HEK293T (cell line): ENCODE data around the gene AKR1C2.
"Not testable (repeated sequence)": the region's sequence is repeated elsewhere in the genome, so short reads cannot be mapped to it uniquely, and the experiment has no call there.

Experiments
- ARNT ChIP-seq: fragments of 450-650 bp; IDR thresholded peaks from 2 replicates; pipeline ENCODE4 v1.6.1; 2017; ENCODE audit warnings: mild to moderate bottlenecking
- BHLHE40 ChIP-seq: fragments of 450-650 bp; IDR thresholded peaks from 2 replicates; pipeline ENCODE4 v1.6.1; 2016; ENCODE audit warnings: mild to moderate bottlenecking, moderate library complexity, borderline replicate concordance
- CTBP1 ChIP-seq: fragments of 450-650 bp; IDR thresholded peaks from 2 replicates; pipeline ENCODE4 v1.6.1; 2016; ENCODE audit warnings: borderline replicate concordance
- L3MBTL2 ChIP-seq: fragments of 450-650 bp; conservative IDR thresholded peaks from 2 replicates; pipeline ENCODE4 v1.6.1; 2016; ENCODE audit warnings: mild to moderate bottlenecking
- NFRKB ChIP-seq: fragments of 450-650 bp; IDR thresholded peaks from 2 replicates; pipeline ENCODE4 v1.6.1; 2016; ENCODE audit warnings: mild to moderate bottlenecking, moderate library complexity
- SP1 ChIP-seq: fragments of 450-650 bp; IDR thresholded peaks from 2 replicates; pipeline ENCODE4 v1.6.1; 2017
- SUZ12 ChIP-seq: fragments of 450-650 bp; IDR thresholded peaks from 2 replicates; pipeline ENCODE4 v1.6.1; 2016; ENCODE audit warnings: mild to moderate bottlenecking
- TARDBP ChIP-seq: fragments of 450-650 bp; IDR thresholded peaks from 2 replicates; pipeline ENCODE4 v1.6.1; 2016
- ZNF384 ChIP-seq: fragments of 450-650 bp; IDR thresholded peaks from 2 replicates; pipeline ENCODE4 v1.6.1; 2016
- TF ChIP-seq, protein P1 (sequence below): fragments of 450-650 bp; IDR thresholded peaks from 2 replicates; pipeline ENCODE4 v1.6.1; 2016

DNA sequence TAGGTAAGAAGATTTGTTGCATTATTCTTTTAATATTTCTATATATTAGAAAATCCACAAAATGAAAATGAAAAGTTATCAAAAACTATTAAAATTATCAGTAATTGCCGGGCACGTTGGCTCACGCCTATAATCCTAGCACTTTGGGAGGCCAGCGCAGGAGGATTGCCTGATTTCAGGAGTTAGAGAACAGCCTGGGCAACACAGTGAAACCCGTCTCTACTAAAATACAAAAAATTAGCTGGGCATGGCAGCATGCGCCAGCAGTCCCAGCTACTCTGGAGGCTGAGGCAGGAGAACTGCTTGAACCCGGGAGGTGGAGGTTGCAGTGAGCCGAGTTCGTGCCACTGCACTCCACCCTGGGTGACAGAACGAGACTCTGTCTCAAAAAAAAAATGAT, 11.1 kb downstream of the AKR1C2 start:
- not testable (repeated sequence) for TF ChIP-seq TARDBP, SP1, NFRKB, BHLHE40, L3MBTL2, ARNT, SUZ12, CTBP1, ZNF384
- TF ChIP-seq, protein P1, sequence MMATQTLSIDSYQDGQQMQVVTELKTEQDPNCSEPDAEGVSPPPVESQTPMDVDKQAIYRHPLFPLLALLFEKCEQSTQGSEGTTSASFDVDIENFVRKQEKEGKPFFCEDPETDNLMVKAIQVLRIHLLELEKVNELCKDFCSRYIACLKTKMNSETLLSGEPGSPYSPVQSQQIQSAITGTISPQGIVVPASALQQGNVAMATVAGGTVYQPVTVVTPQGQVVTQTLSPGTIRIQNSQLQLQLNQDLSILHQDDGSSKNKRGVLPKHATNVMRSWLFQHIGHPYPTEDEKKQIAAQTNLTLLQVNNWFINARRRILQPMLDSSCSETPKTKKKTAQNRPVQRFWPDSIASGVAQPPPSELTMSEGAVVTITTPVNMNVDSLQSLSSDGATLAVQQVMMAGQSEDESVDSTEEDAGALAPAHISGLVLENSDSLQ, result not testable (repeated sequence)
